Stimulated activated naive CD4-positive, alpha-beta T cell treated with Interleukin-2 at 50 U/mL for 16 hours (primary cell): ENCODE data around the gene MAP7.
"Not testable (repeated sequence)": the region's sequence is repeated elsewhere in the genome, so short reads cannot be mapped to it uniquely, and the experiment has no call there.

ENCODE experiments used
- DNase-seq: peaks from one replicate; lab custom pipeline; 2025; lab: John Stamatoyannopoulos, UW

The MAP7 gene

GRCh38 chr6:136421537-136422158 lies 128.6 kb downstream of the MAP7 start:
- no peak for DNase-seq

- DNase-seq = no peak
Observed at GRCh38 chr6:136420853-136421252, 129.4 kb downstream of the MAP7 start.

GRCh38 chr6:136415351-136416007 lies 134.7 kb downstream of the MAP7 start:
- DNase-seq = no peak

GRCh38 chr6:136412410-136412809 lies 137.8 kb downstream of the MAP7 start:
- DNase-seq = no peak

- no peak for DNase-seq
Observed at GRCh38 chr6:136411453-136412354, 138.5 kb downstream of the MAP7 start.

- no peak for DNase-seq
Observed at GRCh38 chr6:136411025-136411325, 139.2 kb downstream of the MAP7 start.

GRCh38 chr6:136410201-136411024 lies 139.8 kb downstream of the MAP7 start:
- no peak for DNase-seq

- no peak for DNase-seq
Observed at GRCh38 chr6:136409597-136409996, 140.6 kb downstream of the MAP7 start.

GRCh38 chr6:136408204-136408603 lies 142.0 kb downstream of the MAP7 start:
- no peak for DNase-seq

GRCh38 chr6:136405420-136406029 lies 144.7 kb downstream of the MAP7 start:
- DNase-seq = no peak

- no peak for DNase-seq
Observed at GRCh38 chr6:136404627-136405419, 145.4 kb downstream of the MAP7 start.

GRCh38 chr6:136404007-136404406 lies 146.2 kb downstream of the MAP7 start:
- no peak for DNase-seq

- DNase-seq = no peak
Observed at GRCh38 chr6:136403110-136403980, 146.9 kb downstream of the MAP7 start.

- DNase-seq = no peak
Observed at GRCh38 chr6:136401749-136402148, 148.5 kb downstream of the MAP7 start.

- DNase-seq = not testable (repeated sequence)
Observed at GRCh38 chr6:136401236-136401635, 149.0 kb downstream of the MAP7 start.

GRCh38 chr6:136398453-136398852 lies 151.8 kb downstream of the MAP7 start:
- DNase-seq = no peak

- no peak for DNase-seq
Observed at GRCh38 chr6:136396908-136397307, 153.3 kb downstream of the MAP7 start.

- DNase-seq = not testable (repeated sequence)
Observed at GRCh38 chr6:136390959-136391358, 159.3 kb downstream of the MAP7 start.

GRCh38 chr6:136387316-136387715 lies 162.9 kb downstream of the MAP7 start:
- DNase-seq = no peak
